ENCODE data around the gene SNED1. TPM values are rescaled to one million over a fixed set of nuclear protein-coding genes. Genes with fewer than 3 reads are reported as not detected.

Gene SNED1
- total and polyA plus RNA-seq, 9 of the 15 experiments (the other 6 are each of a cell fraction or from before 2014, with no cell fraction given): 0.03 to 0.07 (median 0.05) TPM; not detected in 5

GRCh38 chr2:241002275-241003046 lies 4.0 kb downstream of the SNED1 start (continued):
- no peak for TF ChIP-seq YBX1 (IDR thresholded peaks at IDR 0.05)
- TF ChIP-seq, protein P1, sequence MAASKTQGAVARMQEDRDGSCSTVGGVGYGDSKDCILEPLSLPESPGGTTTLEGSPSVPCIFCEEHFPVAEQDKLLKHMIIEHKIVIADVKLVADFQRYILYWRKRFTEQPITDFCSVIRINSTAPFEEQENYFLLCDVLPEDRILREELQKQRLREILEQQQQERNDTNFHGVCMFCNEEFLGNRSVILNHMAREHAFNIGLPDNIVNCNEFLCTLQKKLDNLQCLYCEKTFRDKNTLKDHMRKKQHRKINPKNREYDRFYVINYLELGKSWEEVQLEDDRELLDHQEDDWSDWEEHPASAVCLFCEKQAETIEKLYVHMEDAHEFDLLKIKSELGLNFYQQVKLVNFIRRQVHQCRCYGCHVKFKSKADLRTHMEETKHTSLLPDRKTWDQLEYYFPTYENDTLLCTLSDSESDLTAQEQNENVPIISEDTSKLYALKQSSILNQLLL (CRISPR knock-in tag; IDR thresholded peaks at IDR 0.05; ENCODE audit: borderline replicate concordance): no peak
- no peak for TF ChIP-seq NCOA4 (IDR thresholded peaks at IDR 0.05; ENCODE audit: partially characterized antibody)
- TF ChIP-seq SP1 (CRISPR knock-in tag; IDR thresholded peaks at IDR 0.05): no peak

DNA sequence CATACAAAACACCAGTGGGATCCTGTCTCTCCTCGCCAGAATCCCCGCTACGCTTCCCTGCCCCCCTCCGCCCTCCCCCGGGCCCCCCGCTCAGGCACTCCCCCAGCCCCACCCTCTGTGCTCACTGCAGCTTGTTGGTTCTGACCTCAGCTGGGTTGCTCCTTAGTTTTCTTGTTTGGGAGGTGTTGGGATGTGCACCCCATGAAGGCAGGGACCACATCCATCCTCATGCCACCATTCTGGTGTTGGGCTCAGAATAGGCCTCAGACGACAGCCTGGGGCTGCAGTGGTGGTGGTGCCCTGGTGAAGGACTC lies 4.6 kb downstream of the SNED1 start:
- H3K4me3 ChIP-seq: no peak overlapping the region
- WGBS (ENCODE audit: insufficient coverage, low coverage, missing lambda C conversion rate): no CpG with 5 or more reads among the region's 7 CpGs
- no peaks in the 10 kb centered on the region for H3K9me3 ChIP-seq (replicated peaks; ENCODE audit: control insufficient read depth, insufficient read depth, low read depth, low read length)
- BruUV-seq (replicated peaks): no TSS peak
- ATAC-seq (no peak), FAIRE-seq (no peak), DNase-seq (ENCODE audit: extremely low read depth in 1 of 4, low spot score in 3 of 4) (no peak)
- H3K36me3 ChIP-seq (ENCODE audit: control insufficient read depth, insufficient read depth, low read length): no peaks in the 10 kb centered on the region
- intact Hi-C loops (cut with micrococcal nuclease) (no loop called here), in situ Hi-C loops (cut with MboI) (no loop called here)
- no peaks in the 10 kb centered on the region for H3K9me1 ChIP-seq (ENCODE audit: control insufficient read depth, insufficient read depth, low read length)
- H4K20me1 ChIP-seq (replicated peaks; ENCODE audit: control insufficient read depth, insufficient read depth, low read length): no peaks in the 10 kb centered on the region; the same call in none of the 2 replicates
- H2AFZ ChIP-seq (ENCODE audit: low read depth, low read length): no peak overlapping the region
- no peak overlapping the region for H3K4me2 ChIP-seq (ENCODE audit: insufficient read depth, low read length)
- ChIA-PET POLR2A (no interaction called here), CTCF (ENCODE audit: low intra/inter-chr PET ratio) (no interaction called here)
- H3K9ac ChIP-seq (ENCODE audit: insufficient read depth in 1 of 2, low read depth in 2 of 2, low read length in 2 of 2): no peak overlapping the region
- H3K79me2 ChIP-seq (ENCODE audit: control insufficient read depth, insufficient read depth, low read length): no peaks in the 10 kb centered on the region
- TF ChIP-seq FOXK1 (CRISPR knock-in tag; IDR thresholded peaks at IDR 0.05; ENCODE audit: borderline replicate concordance) (no peak), EP400 (IDR thresholded peaks at IDR 0.05) (no peak), ARHGAP35 (IDR thresholded peaks at IDR 0.05; ENCODE audit: partially characterized antibody) (no peak), ATF7 (IDR thresholded peaks at IDR 0.05) (no peak), ZNF143 (CRISPR knock-in tag; IDR thresholded peaks at IDR 0.05) (no peak), JUNB (CRISPR knock-in tag; conservative IDR thresholded peaks at IDR 0.05) (no peak), ZNF696 (CRISPR knock-in tag; conservative IDR thresholded peaks at IDR 0.05) (no peak), NR2C2 (CRISPR knock-in tag; IDR thresholded peaks at IDR 0.05) (no peak), NR2C2 (tag; IDR thresholded peaks at IDR 0.05) (no peak), RAD51 (IDR thresholded peaks at IDR 0.05; ENCODE audit: borderline replicate concordance, low read depth) (no peak), SAFB (IDR thresholded peaks at IDR 0.05; ENCODE audit: borderline replicate concordance, low read depth, low read length) (no peak)
- TF ChIP-seq, protein P2, sequence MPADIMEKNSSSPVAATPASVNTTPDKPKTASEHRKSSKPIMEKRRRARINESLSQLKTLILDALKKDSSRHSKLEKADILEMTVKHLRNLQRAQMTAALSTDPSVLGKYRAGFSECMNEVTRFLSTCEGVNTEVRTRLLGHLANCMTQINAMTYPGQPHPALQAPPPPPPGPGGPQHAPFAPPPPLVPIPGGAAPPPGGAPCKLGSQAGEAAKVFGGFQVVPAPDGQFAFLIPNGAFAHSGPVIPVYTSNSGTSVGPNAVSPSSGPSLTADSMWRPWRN (IDR thresholded peaks at IDR 0.05; ENCODE audit: low read depth): no peak
- TF ChIP-seq, protein P3, sequence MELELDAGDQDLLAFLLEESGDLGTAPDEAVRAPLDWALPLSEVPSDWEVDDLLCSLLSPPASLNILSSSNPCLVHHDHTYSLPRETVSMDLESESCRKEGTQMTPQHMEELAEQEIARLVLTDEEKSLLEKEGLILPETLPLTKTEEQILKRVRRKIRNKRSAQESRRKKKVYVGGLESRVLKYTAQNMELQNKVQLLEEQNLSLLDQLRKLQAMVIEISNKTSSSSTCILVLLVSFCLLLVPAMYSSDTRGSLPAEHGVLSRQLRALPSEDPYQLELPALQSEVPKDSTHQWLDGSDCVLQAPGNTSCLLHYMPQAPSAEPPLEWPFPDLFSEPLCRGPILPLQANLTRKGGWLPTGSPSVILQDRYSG (tag; conservative IDR thresholded peaks at IDR 0.05; ENCODE audit: low read depth): no peak
- H3K4me1 ChIP-seq (replicated peaks in 1 of 2; ENCODE audit: control insufficient read depth in 2 of 2, insufficient read depth in 2 of 2, low read length in 2 of 2): peaks cover 0 to 15% of the 10 kb centered on the region in 2 experiments; a peak in 2 of 5 replicates
- H3K27ac ChIP-seq (ENCODE audit: extremely low read depth, low read depth, low read length): no peak overlapping the region
- peaks cover 0 to 24% of the 10 kb centered on the region in 2 experiments; a peak in 2 of 5 replicates for H3K27me3 ChIP-seq (ENCODE audit: control insufficient read depth in 2 of 2, insufficient read depth in 2 of 2, low read length in 2 of 2)
